ENCODE measurements around the gene MLX. TPM values are rescaled to one million over a fixed set of nuclear protein-coding genes. Genes with fewer than 3 reads are reported as not detected.
"Not testable (repeated sequence)": the region's sequence is repeated elsewhere in the genome, so short reads cannot be mapped to it uniquely, and the experiment has no call there.

The MLX gene
- total RNA-seq, 1 donor from 2014 or later: 79.7 TPM

DNA sequence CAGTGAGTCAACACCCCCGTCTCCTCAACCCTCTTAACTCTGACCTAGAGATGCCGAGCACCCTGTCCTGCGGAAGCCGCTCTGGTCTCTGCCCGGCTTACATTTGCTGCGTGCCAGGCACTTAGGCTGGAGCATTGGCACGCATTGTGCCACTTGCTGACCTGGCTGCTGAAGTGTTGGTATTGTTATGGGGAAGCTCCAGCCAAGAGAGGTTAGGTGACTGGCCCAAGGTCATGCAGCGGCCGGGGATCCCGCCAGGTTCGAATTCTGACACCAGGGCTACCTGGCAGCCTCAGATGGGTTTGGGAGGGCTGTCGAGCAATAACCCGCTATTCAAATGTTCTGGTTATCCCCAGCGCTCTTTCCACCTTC lies 19.2 kb upstream of the MLX start:
- Histone ChIP-seq H3K27me3 (ENCODE audit: low read depth) (no peaks in the 10 kb centered on the region), H3K27ac (replicated peaks) (peak overlapping the region; percentile 65), H3K4me3 (peak overlapping the region; percentile 52), H3K4me1 (peaks cover 25% of the 10 kb centered on the region), H3K36me3 (peaks cover 18% of the 10 kb centered on the region), H3K9me3 (replicated peaks) (no peaks in the 10 kb centered on the region)
- peak; percentile 58 for DNase-seq
- intact Hi-C loops (cut with micrococcal nuclease): no loop called here
- TF ChIP-seq, protein P1, sequence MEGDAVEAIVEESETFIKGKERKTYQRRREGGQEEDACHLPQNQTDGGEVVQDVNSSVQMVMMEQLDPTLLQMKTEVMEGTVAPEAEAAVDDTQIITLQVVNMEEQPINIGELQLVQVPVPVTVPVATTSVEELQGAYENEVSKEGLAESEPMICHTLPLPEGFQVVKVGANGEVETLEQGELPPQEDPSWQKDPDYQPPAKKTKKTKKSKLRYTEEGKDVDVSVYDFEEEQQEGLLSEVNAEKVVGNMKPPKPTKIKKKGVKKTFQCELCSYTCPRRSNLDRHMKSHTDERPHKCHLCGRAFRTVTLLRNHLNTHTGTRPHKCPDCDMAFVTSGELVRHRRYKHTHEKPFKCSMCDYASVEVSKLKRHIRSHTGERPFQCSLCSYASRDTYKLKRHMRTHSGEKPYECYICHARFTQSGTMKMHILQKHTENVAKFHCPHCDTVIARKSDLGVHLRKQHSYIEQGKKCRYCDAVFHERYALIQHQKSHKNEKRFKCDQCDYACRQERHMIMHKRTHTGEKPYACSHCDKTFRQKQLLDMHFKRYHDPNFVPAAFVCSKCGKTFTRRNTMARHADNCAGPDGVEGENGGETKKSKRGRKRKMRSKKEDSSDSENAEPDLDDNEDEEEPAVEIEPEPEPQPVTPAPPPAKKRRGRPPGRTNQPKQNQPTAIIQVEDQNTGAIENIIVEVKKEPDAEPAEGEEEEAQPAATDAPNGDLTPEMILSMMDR (IDR thresholded peaks at IDR 0.05; ENCODE audit: borderline replicate concordance): no peak

DNA sequence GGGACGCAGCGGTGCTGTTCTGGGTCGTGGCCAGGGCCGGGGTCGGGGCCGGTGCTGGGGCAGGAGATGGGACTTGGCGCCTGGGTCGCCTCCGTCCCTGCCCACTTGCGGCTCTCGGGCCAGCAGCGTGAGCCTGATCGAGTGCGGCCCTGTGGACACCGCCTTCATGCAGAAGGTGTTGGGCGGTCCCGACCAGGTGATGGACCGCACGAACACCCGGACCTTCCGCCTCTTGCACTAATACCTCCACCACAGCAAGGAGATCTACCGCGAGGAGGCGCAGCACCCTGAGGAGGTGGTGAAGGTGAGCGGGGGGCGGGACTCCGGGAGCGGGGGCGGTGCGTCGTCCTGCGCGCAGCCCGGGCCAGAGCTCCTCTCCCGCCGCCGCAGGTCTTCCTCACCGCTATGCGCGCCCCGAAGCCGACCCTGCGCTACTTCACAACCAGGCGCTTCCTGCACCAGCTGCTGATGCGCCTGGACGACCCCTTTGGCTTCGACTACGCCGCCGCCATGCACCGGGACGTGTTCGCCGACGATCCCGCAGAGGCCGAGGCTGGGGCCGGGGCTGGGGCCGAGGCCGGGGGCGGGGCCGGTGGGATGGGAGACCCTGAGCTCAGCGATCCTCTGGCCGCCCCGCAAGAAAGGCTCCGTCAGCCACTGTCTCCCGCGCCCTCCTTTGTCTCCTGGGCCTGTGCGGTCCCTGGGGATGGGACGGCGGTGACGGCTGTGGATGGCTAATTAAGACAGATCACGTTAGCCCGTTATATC lies 18.6 kb upstream of the MLX start:
- peak overlapping the region; percentile 52 for H3K4me3 ChIP-seq
- TF ChIP-seq, protein P1 (IDR thresholded peaks at IDR 0.05; ENCODE audit: borderline replicate concordance): peak; percentile 42
- no peaks in the 10 kb centered on the region for H3K9me3 ChIP-seq (replicated peaks)
- intact Hi-C loops (cut with micrococcal nuclease): no loop called here
- peak overlapping the region; percentile 65 for H3K27ac ChIP-seq (replicated peaks)
- peaks cover 12% of the 10 kb centered on the region for H3K36me3 ChIP-seq
- no peaks in the 10 kb centered on the region for H3K27me3 ChIP-seq (ENCODE audit: low read depth)
- DNase-seq: peak; percentile 57
- peaks cover 31% of the 10 kb centered on the region for H3K4me1 ChIP-seq

DNA sequence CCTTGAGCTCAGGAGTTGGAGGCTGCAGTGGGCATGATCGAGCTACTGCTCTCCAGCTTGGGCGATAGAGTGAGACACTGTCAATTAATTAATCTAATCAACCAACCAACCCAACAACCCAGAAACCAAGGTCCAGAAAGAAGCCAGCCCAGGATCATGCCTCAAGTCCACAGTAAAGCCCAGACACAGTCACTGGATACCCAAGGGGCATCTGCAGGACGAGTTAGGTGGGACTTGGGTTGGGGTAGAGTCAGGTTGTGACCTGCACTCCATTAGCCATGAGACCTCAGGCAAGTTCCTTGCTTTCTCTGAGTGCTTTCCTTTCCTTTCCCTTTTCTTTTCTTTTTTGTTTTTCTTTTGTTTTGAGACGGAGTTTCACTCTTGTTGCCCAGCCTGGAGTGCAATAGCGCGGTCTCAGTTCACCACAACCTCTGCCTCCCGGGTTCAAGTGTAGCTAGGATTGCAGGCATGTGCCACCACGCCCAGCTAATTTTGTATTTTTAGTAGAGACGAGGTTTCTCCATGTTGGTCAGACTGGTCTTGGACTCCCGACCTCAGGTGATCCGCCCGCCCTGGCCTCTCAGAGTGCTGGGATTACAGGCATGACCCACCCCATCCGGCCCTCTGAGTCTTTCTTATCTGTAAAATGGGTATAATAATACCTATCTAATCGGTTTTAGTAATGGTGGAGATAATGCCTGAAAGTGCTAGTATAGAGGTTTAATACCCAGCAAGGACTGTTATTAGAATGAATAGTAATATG lies 17.7 kb upstream of the MLX start:
- TF ChIP-seq, protein P1 (IDR thresholded peaks at IDR 0.05; ENCODE audit: borderline replicate concordance): no peak
- Histone ChIP-seq H3K27ac (replicated peaks) (peak overlapping the region; percentile 65), H3K4me1 (peaks cover 40% of the 10 kb centered on the region), H3K9me3 (replicated peaks) (no peaks in the 10 kb centered on the region), H3K4me3 (no peak overlapping the region), H3K36me3 (peaks cover 3% of the 10 kb centered on the region), H3K27me3 (ENCODE audit: low read depth) (no peaks in the 10 kb centered on the region)
- DNase-seq: no peak
- intact Hi-C loops (cut with micrococcal nuclease): no loop called here

DNA sequence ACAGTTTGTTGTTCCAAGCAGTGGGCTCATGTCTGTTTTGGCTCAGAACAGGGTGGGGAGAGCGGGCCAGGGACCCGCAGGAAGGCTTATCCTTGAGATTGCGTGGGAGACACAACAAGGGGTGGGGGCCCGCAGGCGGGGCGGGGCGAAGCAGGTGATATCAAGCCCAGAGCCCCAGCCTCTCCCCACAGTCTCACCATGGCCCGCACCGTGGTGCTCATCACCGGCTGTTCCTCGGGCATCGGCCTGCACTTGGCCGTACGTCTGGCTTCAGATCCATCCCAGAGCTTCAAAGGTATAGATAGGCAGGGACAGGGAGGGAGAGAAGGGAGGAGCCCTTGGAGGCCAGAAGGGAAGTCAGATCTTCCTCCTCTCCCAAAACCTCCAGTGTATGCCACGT lies 14.2 kb upstream of the MLX start, which contains the start of gene HSD17B1:
TSS of gene HSD17B1 (plus strand) at position 188 of the 400 bp plus-strand sequence. CDS start at position 199, 11 bp downstream.
- H3K9me3 ChIP-seq (replicated peaks); intact Hi-C loops (cut with micrococcal nuclease); DNase-seq; H3K36me3 ChIP-seq; H3K27me3 ChIP-seq (ENCODE audit: low read depth): not testable (repeated sequence)
- peak within 1 kb of the TSS; percentile 97 for H3K27ac ChIP-seq (replicated peaks)
- H3K4me3 ChIP-seq: peak within 1 kb of the TSS; percentile 96
- peaks cover 49% of the 10 kb centered on the region for H3K4me1 ChIP-seq

DNA sequence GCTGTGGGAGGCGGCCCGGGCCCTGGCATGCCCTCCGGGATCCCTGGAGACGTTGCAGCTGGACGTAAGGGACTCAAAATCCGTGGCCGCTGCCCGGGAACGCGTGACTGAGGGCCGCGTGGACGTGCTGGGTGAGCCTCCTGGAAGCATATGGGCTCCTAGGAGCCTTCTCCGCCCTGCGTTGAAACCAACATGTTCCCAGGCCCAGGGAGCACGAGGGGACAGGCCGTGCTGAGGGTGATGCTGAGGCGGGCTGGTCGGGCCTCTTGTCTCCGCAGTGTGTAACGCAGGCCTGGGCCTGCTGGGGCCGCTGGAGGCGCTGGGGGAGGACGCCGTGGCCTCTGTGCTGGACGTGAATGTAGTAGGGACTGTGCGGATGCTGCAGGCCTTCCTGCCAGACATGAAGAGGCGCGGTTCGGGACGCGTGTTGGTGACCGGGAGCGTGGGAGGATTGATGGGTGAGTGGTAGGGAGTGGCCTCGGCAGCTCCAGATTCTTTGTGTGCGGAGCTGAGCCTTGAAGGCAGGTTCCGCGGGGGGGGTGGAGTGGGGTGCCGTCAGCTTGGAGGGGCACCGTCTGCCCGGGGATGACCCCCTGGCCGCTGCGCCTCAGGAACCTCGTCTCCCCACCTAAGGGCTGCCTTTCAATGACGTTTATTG lies 13.6 kb upstream of the MLX start:
- peaks cover 44% of the 10 kb centered on the region for H3K4me1 ChIP-seq
- no peaks in the 10 kb centered on the region for H3K27me3 ChIP-seq (ENCODE audit: low read depth)
- DNase-seq: no peak
- peak overlapping the region; percentile 97 for H3K27ac ChIP-seq (replicated peaks)
- peak overlapping the region; percentile 96 for H3K4me3 ChIP-seq
- TF ChIP-seq, protein P1 (IDR thresholded peaks at IDR 0.05; ENCODE audit: borderline replicate concordance): peak; percentile 11
- no peaks in the 10 kb centered on the region for H3K9me3 ChIP-seq (replicated peaks)
- intact Hi-C loops (cut with micrococcal nuclease): no loop called here
- no peaks in the 10 kb centered on the region for H3K36me3 ChIP-seq
